Measurements from ENCODE around the gene PARK7. TPM values are rescaled to one million over a fixed set of nuclear protein-coding genes. Genes with fewer than 3 reads are reported as not detected.

PARK7 gene
- total and polyA plus RNA-seq, 2 experiments from 2014 or later: 178 to 679 TPM

DNA sequence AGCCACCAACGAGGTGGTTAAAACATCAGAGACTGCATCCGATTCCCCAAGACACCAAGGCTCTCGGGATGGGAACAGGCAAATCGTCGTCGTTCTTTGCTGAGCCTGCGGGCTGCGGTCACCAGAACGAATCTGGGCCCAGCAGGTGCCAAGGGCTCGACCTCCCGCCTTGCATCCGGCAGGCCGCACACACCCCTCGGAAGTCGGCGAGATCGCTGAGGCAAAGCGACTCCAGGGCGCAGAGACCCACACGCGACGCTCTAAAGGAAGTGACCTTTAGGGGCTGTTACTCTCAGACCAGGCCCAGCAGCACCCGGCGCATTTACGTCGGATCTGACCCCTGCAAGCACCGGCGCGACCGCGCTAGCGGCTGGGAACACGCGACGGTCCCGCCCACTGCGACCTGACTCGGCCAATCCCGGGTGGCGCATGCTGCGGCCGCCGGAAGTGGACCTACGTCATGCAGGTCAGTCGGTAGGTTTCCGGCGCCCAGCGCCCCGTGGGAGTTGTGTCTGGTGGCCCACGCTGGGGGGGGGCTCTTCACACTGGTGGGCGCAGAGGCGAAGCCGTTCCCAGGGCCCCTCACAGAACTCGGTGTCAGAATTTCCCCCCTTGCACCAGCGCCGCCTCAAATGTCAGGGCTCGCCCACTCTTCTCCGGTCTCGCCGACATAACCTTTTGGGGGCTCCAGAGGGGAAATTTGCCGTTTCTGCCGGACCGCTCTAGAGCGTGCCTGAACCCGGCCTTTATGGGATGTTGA, 7.5 kb upstream of the PARK7 start (continued):
- peak; percentile 51; the same call in 1 of the 2 replicates for TF ChIP-seq POLR2AphosphoS5 (IDR thresholded peaks at IDR 0.05; ENCODE audit: low read depth)
- TF ChIP-seq ZNF331 (CRISPR knock-in tag; IDR thresholded peaks at IDR 0.05; ENCODE audit: low read depth): no peak
- TF ChIP-seq EZH2 (IDR thresholded peaks at IDR 0.05; ENCODE audit: low read depth, unreplicated experiment): no peak
- TF ChIP-seq, protein P1, sequence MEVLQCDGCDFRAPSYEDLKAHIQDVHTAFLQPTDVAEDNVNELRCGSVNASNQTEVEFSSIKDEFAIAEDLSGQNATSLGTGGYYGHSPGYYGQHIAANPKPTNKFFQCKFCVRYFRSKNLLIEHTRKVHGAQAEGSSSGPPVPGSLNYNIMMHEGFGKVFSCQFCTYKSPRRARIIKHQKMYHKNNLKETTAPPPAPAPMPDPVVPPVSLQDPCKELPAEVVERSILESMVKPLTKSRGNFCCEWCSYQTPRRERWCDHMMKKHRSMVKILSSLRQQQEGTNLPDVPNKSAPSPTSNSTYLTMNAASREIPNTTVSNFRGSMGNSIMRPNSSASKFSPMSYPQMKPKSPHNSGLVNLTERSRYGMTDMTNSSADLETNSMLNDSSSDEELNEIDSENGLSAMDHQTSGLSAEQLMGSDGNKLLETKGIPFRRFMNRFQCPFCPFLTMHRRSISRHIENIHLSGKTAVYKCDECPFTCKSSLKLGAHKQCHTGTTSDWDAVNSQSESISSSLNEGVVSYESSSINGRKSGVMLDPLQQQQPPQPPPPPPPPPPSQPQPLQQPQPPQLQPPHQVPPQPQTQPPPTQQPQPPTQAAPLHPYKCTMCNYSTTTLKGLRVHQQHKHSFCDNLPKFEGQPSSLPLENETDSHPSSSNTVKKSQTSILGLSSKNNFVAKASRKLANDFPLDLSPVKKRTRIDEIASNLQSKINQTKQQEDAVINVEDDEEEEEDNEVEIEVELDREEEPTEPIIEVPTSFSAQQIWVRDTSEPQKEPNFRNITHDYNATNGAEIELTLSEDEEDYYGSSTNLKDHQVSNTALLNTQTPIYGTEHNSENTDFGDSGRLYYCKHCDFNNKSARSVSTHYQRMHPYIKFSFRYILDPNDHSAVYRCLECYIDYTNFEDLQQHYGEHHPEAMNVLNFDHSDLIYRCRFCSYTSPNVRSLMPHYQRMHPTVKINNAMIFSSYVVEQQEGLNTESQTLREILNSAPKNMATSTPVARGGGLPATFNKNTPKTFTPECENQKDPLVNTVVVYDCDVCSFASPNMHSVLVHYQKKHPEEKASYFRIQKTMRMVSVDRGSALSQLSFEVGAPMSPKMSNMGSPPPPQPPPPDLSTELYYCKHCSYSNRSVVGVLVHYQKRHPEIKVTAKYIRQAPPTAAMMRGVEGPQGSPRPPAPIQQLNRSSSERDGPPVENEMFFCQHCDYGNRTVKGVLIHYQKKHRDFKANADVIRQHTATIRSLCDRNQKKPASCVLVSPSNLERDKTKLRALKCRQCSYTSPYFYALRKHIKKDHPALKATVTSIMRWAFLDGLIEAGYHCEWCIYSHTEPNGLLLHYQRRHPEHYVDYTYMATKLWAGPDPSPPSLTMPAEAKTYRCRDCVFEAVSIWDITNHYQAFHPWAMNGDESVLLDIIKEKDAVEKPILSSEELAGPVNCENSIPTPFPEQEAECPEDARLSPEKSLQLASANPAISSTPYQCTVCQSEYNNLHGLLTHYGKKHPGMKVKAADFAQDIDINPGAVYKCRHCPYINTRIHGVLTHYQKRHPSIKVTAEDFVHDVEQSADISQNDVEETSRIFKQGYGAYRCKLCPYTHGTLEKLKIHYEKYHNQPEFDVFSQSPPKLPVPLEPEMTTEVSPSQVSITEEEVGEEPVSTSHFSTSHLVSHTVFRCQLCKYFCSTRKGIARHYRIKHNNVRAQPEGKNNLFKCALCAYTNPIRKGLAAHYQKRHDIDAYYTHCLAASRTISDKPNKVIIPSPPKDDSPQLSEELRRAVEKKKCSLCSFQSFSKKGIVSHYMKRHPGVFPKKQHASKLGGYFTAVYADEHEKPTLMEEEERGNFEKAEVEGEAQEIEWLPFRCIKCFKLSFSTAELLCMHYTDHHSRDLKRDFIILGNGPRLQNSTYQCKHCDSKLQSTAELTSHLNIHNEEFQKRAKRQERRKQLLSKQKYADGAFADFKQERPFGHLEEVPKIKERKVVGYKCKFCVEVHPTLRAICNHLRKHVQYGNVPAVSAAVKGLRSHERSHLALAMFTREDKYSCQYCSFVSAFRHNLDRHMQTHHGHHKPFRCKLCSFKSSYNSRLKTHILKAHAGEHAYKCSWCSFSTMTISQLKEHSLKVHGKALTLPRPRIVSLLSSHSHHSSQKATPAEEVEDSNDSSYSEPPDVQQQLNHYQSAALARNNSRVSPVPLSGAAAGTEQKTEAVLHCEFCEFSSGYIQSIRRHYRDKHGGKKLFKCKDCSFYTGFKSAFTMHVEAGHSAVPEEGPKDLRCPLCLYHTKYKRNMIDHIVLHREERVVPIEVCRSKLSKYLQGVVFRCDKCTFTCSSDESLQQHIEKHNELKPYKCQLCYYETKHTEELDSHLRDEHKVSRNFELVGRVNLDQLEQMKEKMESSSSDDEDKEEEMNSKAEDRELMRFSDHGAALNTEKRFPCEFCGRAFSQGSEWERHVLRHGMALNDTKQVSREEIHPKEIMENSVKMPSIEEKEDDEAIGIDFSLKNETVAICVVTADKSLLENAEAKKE (CRISPR knock-in tag; IDR thresholded peaks at IDR 0.05): no peak
- TF ChIP-seq EZH2phosphoT487 (IDR thresholded peaks at IDR 0.05; ENCODE audit: unreplicated experiment): no peak
- TF ChIP-seq STAT1 (IDR thresholded peaks at IDR 0.05; ENCODE audit: unreplicated experiment): no peak

- H4K20me1 ChIP-seq (replicated peaks; ENCODE audit: insufficient read depth): no peaks in the 10 kb centered on the region
- peak overlapping the region; percentile 76 for H3K4me2 ChIP-seq
- no peaks in the 10 kb centered on the region for H3K27me3 ChIP-seq (ENCODE audit: insufficient read depth)
- Mint-ChIP-seq H3K27me3 (ENCODE audit: insufficient read depth, low read depth, poor library complexity) (peaks cover 8% of the 10 kb centered on the region), H3K36me3 (ENCODE audit: low read depth) (peaks cover 6% of the 10 kb centered on the region), H3K27ac (no peak overlapping the region), H3K4me1 (no peaks in the 10 kb centered on the region), H3K9me3 (peaks cover 18% of the 10 kb centered on the region; the same call in 2 of the 3 replicates), H3K4me3 (peak overlapping the region; percentile 76)
- H3K4me3 ChIP-seq: peak overlapping the region; percentile 49
- DNase-seq (ENCODE audit: low spot score): no peak
- ATAC-seq: no peak
- 0 out of 2 replicates have a peak, but pooled peaks cover 3% of the 10 kb centered on the region for H3F3A ChIP-seq (replicated peaks; ENCODE audit: low read depth)
- peak overlapping the region; percentile 89; the same call in 1 of the 2 replicates for H2AFZ ChIP-seq
- H3K9me2 ChIP-seq (ENCODE audit: insufficient read depth): no peaks in the 10 kb centered on the region
- no peaks in the 10 kb centered on the region for H3K36me3 ChIP-seq (ENCODE audit: insufficient read depth)
- H3K79me2 ChIP-seq (replicated peaks; ENCODE audit: insufficient read depth): no peaks in the 10 kb centered on the region
- no peaks in the 10 kb centered on the region for H3K4me1 ChIP-seq (ENCODE audit: insufficient read depth)
- no peak overlapping the region for H3K27ac ChIP-seq (ENCODE audit: low read depth)
- TF ChIP-seq CTCF (conservative IDR thresholded peaks at IDR 0.05; ENCODE audit: low read depth in 2 of 2) (no peak), ETS1 (IDR thresholded peaks at IDR 0.05) (no peak), EZH2 (IDR thresholded peaks at IDR 0.05; ENCODE audit: low read depth, unreplicated experiment) (no peak), ZNF331 (CRISPR knock-in tag; IDR thresholded peaks at IDR 0.05; ENCODE audit: low read depth) (no peak), EZH2phosphoT487 (IDR thresholded peaks at IDR 0.05; ENCODE audit: unreplicated experiment) (no peak), ZNF114 (CRISPR knock-in tag; IDR thresholded peaks at IDR 0.05) (no peak), STAT1 (IDR thresholded peaks at IDR 0.05; ENCODE audit: unreplicated experiment) (no peak), CREB1 (CRISPR knock-in tag; IDR thresholded peaks at IDR 0.05; ENCODE audit: low read depth) (no peak), NANOG (IDR thresholded peaks at IDR 0.05; ENCODE audit: borderline replicate concordance) (no peak)
These were observed 6.8 kb upstream of the PARK7 start for GRCh38 chr1:7954683-7955082.

All from GM23338 (cell line).